SK-N-MC (cell line): ENCODE results near the gene TMEM259.

ENCODE experiments used
- DNase-seq: peaks from one replicate; pipeline ENCODE4 v3.0.0-alpha.2; 2011; ENCODE audit warnings: low read depth, low spot score
- H3K27ac ChIP-seq: fragments of 200-600 bp; sonication (generic); 2 replicates; pipeline ENCODE4 v1.5.1; 2016; ENCODE audit warnings: mixed run types
- H3K36me3 ChIP-seq: fragments of 200-600 bp; sonication (generic); 2 replicates; pipeline ENCODE4 v1.6.1; 2017; ENCODE audit warnings: antibody characterized with exemption, low read length, mixed read lengths; ENCODE audit not compliant: insufficient read depth
- H3K4me3 ChIP-seq: fragments of 200-600 bp; sonication (generic); 2 replicates; pipeline ENCODE4 v1.5.1; 2016
- H3K9ac ChIP-seq: fragments of 200-600 bp; sonication (generic); 2 replicates; pipeline ENCODE4 v1.8.0; 2017; ENCODE audit warnings: mixed run types, mixed read lengths; ENCODE audit not compliant: insufficient read length
- H3K9me3 ChIP-seq: fragments of 200-600 bp; sonication (generic); 2 replicates; pipeline ENCODE4 v1.6.1; 2017; ENCODE audit warnings: low read depth, mild to moderate bottlenecking, antibody characterized with exemption, low read length, moderate library complexity, mixed read lengths
- EZH2 ChIP-seq: fragments of 200-600 bp; sonication (generic); IDR thresholded peaks from one replicate; pipeline ENCODE4 v1.6.1; 2017; ENCODE audit warnings: antibody characterized with exemption
- FOXP2 ChIP-seq: optimal IDR thresholded peaks from 2 replicates; pipeline ENCODE3; 2011; ENCODE audit warnings: mild to moderate bottlenecking, moderate library complexity; ENCODE audit not compliant: insufficient read depth; ENCODE audit errors: extremely low read length, control extremely low read depth
- POLR2AphosphoS5 ChIP-seq: IDR thresholded peaks from 2 replicates; pipeline ENCODE4 v1.6.1; 2012; ENCODE audit warnings: mild to moderate bottlenecking, low read depth, low read length, borderline replicate concordance

The TMEM259 gene

DNA sequence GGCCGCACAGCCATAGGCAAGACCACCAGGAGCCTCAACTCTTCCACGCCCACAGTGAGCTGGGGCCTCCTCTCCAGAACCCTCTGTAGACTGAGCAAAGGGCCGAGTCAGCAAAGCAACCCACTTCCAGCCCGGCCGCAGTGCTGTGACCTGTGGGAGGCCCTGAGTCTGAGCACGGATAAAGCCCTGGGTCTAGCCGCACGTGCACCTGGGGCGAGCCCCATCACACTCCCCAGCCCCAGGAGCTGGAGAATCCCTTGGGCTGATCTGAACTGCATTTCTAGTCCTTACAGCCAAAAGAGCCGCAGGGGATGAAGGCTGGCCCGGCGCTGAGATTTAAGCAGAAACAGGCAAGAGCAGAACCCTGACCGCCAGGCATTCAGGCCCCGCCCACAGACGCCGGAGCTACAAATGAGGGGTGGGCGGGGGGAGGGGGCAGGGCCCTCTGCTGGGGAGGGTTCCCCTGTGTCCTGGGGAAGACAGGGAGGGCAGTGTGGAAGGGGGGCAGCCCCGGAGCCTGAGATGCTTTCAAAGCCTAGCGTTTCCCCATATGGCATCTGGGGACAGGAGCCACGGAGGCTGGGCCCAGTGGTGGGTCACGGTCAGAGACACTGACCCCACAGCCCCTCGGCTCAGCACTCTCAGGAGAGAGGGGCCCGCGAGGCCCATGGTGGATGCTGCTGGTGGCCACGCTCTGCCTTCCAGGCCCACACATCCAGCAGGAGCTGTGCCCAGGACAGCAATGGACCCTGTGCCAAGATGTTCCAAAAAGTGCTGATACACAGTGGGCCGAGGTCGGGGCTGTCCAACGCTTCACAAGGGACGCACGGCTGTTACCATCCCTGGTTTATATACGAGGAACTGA, 4.9 kb downstream of the TMEM259 start:
- Histone ChIP-seq H3K27ac (no peak overlapping the region), H3K4me3 (no peak overlapping the region), H3K9ac (no peak overlapping the region), H3K9me3 (no peaks in the 10 kb centered on the region), H3K36me3 (peaks cover 11% of the 10 kb centered on the region; the same call in 1 of the 2 replicates)
- no peak for DNase-seq
- TF ChIP-seq EZH2: no peak
- TF ChIP-seq FOXP2: no peak
- no peak for TF ChIP-seq POLR2AphosphoS5

DNA sequence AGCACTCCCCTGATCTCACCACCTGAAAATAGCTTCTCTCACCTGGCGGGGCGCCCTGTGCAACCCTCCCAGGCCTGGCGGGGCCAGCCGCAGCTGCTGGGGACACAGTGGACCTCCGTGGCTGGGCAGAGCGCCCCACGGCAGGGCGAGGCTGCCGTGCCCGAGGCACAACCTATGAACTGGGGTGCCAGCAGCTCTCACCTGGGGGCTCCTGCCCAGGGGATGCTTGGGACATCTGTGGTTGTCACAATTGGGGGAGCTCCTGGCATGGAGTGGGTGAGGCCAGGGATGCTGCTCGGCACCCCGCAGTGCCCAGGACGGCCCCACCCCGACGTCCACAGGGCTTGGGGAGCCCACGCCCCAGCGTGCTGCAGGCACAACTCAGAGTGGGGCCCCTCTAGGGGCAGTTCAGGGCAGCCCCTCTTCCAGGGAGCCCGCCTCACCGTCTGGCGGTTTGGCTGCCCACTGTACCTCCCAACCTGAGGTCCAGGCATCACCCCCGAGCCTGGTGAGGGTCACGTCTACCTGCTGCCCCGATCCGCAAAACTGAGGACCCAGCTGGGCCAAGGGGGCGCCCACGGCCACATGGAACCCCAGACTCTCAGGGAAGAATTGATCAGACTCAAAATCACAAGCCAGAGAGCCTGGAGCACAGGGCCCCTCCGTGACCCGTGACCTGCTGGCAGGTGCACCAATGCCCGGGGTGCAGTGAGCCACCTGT, 5.7 kb downstream of the TMEM259 start:
- TF ChIP-seq EZH2: no peak
- TF ChIP-seq FOXP2: no peak
- no peak for TF ChIP-seq POLR2AphosphoS5
- Histone ChIP-seq H3K9ac (no peak overlapping the region), H3K27ac (no peak overlapping the region), H3K4me3 (no peak overlapping the region), H3K36me3 (peaks cover 11% of the 10 kb centered on the region; the same call in 1 of the 2 replicates), H3K9me3 (no peaks in the 10 kb centered on the region)
- DNase-seq: no peak

DNA sequence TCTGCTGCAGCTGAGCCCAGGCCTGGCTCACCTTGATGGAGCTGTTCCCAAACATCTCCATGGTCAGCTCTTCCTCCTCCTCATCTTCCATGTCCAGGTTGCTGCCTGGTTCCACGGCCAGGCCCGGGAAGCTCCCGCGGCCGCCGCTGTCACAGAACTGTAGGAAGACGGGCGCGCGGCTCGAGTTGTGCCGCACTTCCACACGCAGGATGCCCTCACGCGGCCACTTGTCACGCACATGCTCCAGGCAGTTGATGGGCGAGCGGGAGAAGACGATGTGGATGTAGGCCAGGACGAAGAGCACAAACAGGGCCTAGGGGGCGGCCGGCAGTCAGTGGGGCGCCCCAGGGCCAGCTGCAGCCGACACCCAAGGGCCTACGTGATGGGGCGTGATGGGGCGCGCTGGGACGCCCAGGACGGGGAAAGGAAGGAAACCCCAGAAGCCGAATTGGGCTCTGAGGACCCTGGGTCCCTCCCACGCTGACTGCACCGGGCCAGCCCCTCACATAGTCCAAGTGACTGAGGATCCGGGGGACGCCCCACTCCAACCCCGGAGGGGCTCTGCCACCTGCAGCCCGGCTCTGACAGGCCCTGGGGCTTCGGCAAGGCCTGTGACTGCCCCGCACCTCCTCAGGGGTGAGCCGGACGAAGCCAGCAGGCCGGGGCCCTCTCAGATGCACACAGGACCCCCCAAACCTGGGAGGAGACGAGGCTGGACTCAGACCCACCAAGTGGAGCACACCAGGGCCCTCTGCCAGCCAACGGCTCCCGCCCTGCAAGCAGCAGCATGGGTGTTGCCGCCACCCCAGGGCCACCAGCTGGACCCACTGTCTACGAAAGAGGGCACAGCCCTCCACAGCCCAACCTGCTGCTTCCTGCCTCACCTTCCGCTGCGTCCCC, 6.5 kb downstream of the TMEM259 start:
- Histone ChIP-seq H3K9ac (no peak overlapping the region), H3K36me3 (peaks cover 11% of the 10 kb centered on the region; the same call in 1 of the 2 replicates), H3K27ac (no peak overlapping the region), H3K9me3 (no peaks in the 10 kb centered on the region), H3K4me3 (no peak overlapping the region)
- no peak for DNase-seq
- TF ChIP-seq EZH2 (no peak), POLR2AphosphoS5 (no peak), FOXP2 (no peak)

DNA sequence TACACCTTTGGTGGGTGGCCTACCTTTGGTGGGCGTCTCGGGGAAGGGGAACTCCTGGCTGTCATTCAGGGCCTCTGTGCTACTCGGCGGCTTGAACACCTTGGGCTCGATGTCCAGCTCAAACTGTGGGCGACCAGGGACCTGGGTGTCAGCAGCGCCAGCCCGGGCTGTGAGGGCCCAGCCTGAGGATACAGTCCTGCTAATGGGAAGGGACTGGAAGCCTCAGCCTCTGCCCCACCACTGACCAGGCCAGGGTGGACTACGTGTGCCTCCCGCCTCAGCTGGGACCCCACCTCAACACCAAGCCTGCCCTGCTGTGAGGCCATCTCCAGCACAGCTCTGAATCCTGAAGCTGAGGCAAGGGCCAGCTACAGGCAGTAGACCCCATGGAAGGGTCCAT, 7.7 kb downstream of the TMEM259 start:
- DNase-seq: no peak
- Histone ChIP-seq H3K9me3 (no peaks in the 10 kb centered on the region), H3K4me3 (no peak overlapping the region), H3K27ac (no peak overlapping the region), H3K9ac (no peak overlapping the region), H3K36me3 (peaks cover 11% of the 10 kb centered on the region; the same call in 1 of the 2 replicates)
- TF ChIP-seq POLR2AphosphoS5 (no peak), EZH2 (no peak), FOXP2 (no peak)

DNA sequence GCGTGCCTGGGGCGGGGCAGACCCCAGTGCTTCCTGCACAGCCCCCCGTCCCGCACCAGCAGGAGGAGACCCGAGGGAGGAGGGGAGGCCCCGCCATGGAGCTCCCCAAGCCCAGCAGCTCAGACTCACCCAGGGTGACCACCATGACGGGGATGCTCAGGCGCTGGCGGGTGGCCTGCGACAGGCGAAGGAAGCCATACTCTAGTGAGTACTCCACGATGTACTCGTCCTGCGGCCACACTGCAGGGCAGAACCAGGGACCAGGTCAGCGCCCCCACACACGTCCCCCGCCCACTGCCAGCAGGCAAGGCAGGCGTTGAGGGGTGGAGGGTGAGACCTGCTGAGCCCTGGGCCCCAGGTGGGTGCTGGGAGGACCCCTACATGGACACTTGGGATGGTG, 8.6 kb downstream of the TMEM259 start:
- H3K4me3 ChIP-seq: no peak overlapping the region
- H3K27ac ChIP-seq: no peak overlapping the region
- H3K9me3 ChIP-seq: no peaks in the 10 kb centered on the region
- peaks cover 11% of the 10 kb centered on the region; the same call in 1 of the 2 replicates for H3K36me3 ChIP-seq
- no peak for TF ChIP-seq FOXP2
- no peak for TF ChIP-seq POLR2AphosphoS5
- no peak overlapping the region for H3K9ac ChIP-seq
- no peak for DNase-seq

DNA sequence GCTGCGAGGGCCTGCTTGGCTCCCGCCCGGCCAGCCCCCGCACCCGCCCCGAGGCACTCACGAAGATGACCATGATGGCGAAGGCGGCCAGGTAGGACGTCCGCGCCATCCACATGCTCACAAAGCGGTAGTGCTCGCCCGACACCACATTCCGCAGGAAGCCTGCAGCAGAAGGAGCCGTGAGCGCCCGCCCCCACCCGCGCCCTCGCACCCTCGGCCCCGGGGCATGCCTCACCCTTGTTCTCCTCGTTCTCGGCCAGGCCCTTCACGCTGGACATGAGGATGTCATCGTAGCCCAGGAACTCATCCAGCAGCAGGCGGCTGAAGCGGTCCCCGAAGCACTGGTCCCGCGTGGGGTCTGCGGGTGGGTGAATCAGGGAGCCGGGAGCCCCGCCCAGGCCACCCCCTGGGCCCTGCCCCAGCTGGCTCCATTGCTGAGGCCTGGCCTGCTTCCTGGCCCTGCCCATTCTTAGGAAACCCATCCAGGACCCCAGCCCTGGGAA, 9.0 kb downstream of the TMEM259 start:
- TF ChIP-seq POLR2AphosphoS5 (no peak), EZH2 (no peak), FOXP2 (no peak)
- no peak for DNase-seq
- H3K9ac ChIP-seq: no peak overlapping the region
- no peak overlapping the region for H3K4me3 ChIP-seq
- H3K9me3 ChIP-seq: no peaks in the 10 kb centered on the region
- H3K27ac ChIP-seq: no peak overlapping the region
- peaks cover 11% of the 10 kb centered on the region; the same call in 1 of the 2 replicates for H3K36me3 ChIP-seq

DNA sequence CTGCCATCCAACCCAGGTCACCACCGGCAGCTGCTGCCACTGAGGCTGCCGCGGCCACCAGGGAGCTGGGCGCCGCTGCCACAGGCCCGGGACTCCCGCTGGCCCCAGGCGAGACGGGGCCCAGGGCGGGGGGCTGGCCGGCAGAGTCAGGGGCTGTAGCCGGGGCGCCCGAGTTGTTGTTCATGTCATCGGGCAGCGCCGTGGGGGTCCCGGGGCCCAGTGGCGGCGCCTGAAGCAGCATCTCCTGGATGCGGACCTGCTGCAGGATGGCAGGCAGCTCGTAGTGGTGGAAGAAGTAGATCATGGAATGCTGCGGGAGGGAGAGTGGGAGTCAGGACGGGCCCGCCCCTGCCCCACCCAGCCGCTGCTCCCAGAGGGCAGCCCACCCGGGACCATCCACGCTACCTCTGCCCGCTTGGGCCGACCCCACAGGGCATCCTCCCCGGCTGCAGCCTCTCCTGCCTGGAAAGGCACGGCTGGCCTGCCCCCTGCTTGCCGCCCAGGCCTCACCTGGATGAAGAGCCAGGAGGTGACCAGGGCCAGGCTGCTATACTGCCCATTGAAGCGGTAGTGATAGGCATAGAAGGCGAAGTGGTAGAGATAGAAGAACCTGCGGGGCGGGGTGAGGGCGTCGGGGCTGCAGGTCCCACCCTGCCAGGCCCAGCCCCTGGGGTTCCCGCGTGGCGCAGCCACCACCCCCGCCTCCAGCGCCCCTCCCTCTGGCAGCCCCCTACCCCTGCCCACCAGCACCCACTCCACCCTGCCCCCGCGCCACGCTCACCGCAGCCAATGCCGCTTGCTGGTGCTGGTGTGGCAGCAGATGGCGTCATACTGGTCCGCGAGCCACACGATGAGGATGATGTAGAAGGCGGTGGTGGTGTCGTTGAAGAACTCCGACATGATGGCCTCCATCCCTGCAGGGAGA, 10.1 kb downstream of the TMEM259 start:
- Histone ChIP-seq H3K4me3 (no peak overlapping the region), H3K36me3 (peaks cover 11% of the 10 kb centered on the region; the same call in 1 of the 2 replicates)

More for the DNA sequence above, 10.1 kb downstream of the TMEM259 start:
- no peak for DNase-seq
- no peak overlapping the region for H3K9ac ChIP-seq
- TF ChIP-seq EZH2 (no peak), FOXP2 (no peak), POLR2AphosphoS5 (no peak)
- no peak overlapping the region for H3K27ac ChIP-seq
- no peaks in the 10 kb centered on the region for H3K9me3 ChIP-seq
